NCI-H526 treated with DMSO at 0.1 percent for 48 hours (cell line): ENCODE measurements around the gene COX7B.
"Not testable (repeated sequence)": the region's sequence is repeated elsewhere in the genome, so short reads cannot be mapped to it uniquely, and the experiment has no call there.

ENCODE experiments used
- DNase-seq: peaks from one replicate; lab custom pipeline; 2025; lab: John Stamatoyannopoulos, UW

The COX7B gene

GRCh38 chrX:77899081-77899828 is at the start of gene COX7B:
TSS of gene COX7B (plus strand) at chrX:77899468. CDS start at chrX:77899554, 86 bp downstream.
- DNase-seq: peak; percentile 94

- no peak for DNase-seq
These were observed 23.9 kb upstream of the COX7B start for GRCh38 chrX:77875372-77875771.

- not testable (repeated sequence) for DNase-seq
These were observed 17.9 kb upstream of the COX7B start for GRCh38 chrX:77881418-77881817.

- DNase-seq: no peak
These were observed 6.4 kb upstream of the COX7B start for GRCh38 chrX:77892887-77893286.

- DNase-seq: no peak
These were observed 5.6 kb upstream of the COX7B start for GRCh38 chrX:77893713-77894112.

- DNase-seq: peak; percentile 96
These were observed 4.1 kb upstream of the COX7B start, which contains the start of gene MAGT1 for GRCh38 chrX:77894921-77895886. TSS of gene MAGT1 (minus strand) at chrX:77895435. CDS start at chrX:77895410, 25 bp downstream.

GRCh38 chrX:77900688-77901087 is 1.4 kb downstream of the COX7B start:
- no peak for DNase-seq

- no peak for DNase-seq
These were observed 2.2 kb downstream of the COX7B start for GRCh38 chrX:77901506-77901905.

- DNase-seq: peak; percentile 87
These were observed 11.0 kb downstream of the COX7B start, which contains the start of gene ATP7A for GRCh38 chrX:77910108-77910840. TSS of gene ATP7A (plus strand) at chrX:77910693. CDS start at chrX:77971642, 60,949 bp downstream.

- no peak for DNase-seq
These were observed 18.1 kb downstream of the COX7B start for GRCh38 chrX:77917294-77917933.

- no peak for DNase-seq
These were observed 19.3 kb downstream of the COX7B start for GRCh38 chrX:77918568-77918967.

GRCh38 chrX:77919370-77919769 is 20.1 kb downstream of the COX7B start:
- DNase-seq: not testable (repeated sequence)

GRCh38 chrX:77922787-77923186 is 23.5 kb downstream of the COX7B start:
- DNase-seq: no peak

- DNase-seq: no peak
These were observed 25.1 kb downstream of the COX7B start for GRCh38 chrX:77924320-77924859.

GRCh38 chrX:77925764-77926163 is 26.5 kb downstream of the COX7B start:
- no peak for DNase-seq

- DNase-seq: no peak
These were observed 31.3 kb downstream of the COX7B start for GRCh38 chrX:77930581-77930980.

- DNase-seq: no peak
These were observed 36.6 kb downstream of the COX7B start for GRCh38 chrX:77935886-77936285.

GRCh38 chrX:77936299-77936698 is 37.0 kb downstream of the COX7B start:
- no peak for DNase-seq

- no peak for DNase-seq
These were observed 38.0 kb downstream of the COX7B start for GRCh38 chrX:77937291-77937690.

GRCh38 chrX:77938083-77938680 is 38.9 kb downstream of the COX7B start:
- no peak for DNase-seq

- DNase-seq: not testable (repeated sequence)
These were observed 45.8 kb downstream of the COX7B start for GRCh38 chrX:77945031-77945430.
